Amniotic epithelial cell (primary cell): ENCODE measurements around the gene CIB2.

Experiments used
- DNase-seq: peaks from one replicate; pipeline ENCODE4 v3.0.0-alpha.2; 2010; ENCODE audit warnings: low read depth

CIB2 gene

GRCh38 chr15:78149068-78149804 is 18.0 kb upstream of the CIB2 start, which contains the start of gene IDH3A:
IDH3A (plus strand) TSS chr15:78149362; CDS start chr15:78149404, 42 bp downstream.
- peak; percentile 88 for DNase-seq

GRCh38 chr15:78148392-78149067 is 17.3 kb upstream of the CIB2 start:
- no peak for DNase-seq

- DNase-seq: no peak
Measured at GRCh38 chr15:78147566-78147965, 16.3 kb upstream of the CIB2 start.

- DNase-seq: peak; percentile 81
Measured at GRCh38 chr15:78146425-78147154, 15.3 kb upstream of the CIB2 start.

- DNase-seq: no peak
Measured at GRCh38 chr15:78142332-78142731, 11.1 kb upstream of the CIB2 start.

GRCh38 chr15:78140292-78140691 is 9.0 kb upstream of the CIB2 start:
- no peak for DNase-seq

- DNase-seq: no peak
Measured at GRCh38 chr15:78139578-78139977, 8.3 kb upstream of the CIB2 start.

GRCh38 chr15:78133801-78134200 is 2.6 kb upstream of the CIB2 start:
- DNase-seq: no peak

- DNase-seq: no peak
Measured at GRCh38 chr15:78130466-78131294, 565 bp downstream of the CIB2 start.

- no peak for DNase-seq
Measured at GRCh38 chr15:78129751-78130287, 1.4 kb downstream of the CIB2 start.

- DNase-seq: no peak
Measured at GRCh38 chr15:78129077-78129750, 2.0 kb downstream of the CIB2 start.

- no peak for DNase-seq
Measured at GRCh38 chr15:78127882-78128281, 3.4 kb downstream of the CIB2 start.

GRCh38 chr15:78125267-78125666 is 6.0 kb downstream of the CIB2 start:
- no peak for DNase-seq

- no peak for DNase-seq
Measured at GRCh38 chr15:78120523-78120922, 10.7 kb downstream of the CIB2 start.

GRCh38 chr15:78112551-78112950 is 18.7 kb downstream of the CIB2 start:
- no peak for DNase-seq

GRCh38 chr15:78111788-78112187 is 19.5 kb downstream of the CIB2 start:
- DNase-seq: no peak

GRCh38 chr15:78110916-78111475 is 20.2 kb downstream of the CIB2 start:
- no peak for DNase-seq

GRCh38 chr15:78110096-78110495 is 21.1 kb downstream of the CIB2 start:
- no peak for DNase-seq

- no peak for DNase-seq
Measured at GRCh38 chr15:78109156-78109555, 22.1 kb downstream of the CIB2 start.

- DNase-seq: peak; percentile 81
Measured at GRCh38 chr15:78108300-78109084, 22.8 kb downstream of the CIB2 start.
